GM12878 (cell line): ENCODE results near the gene CFAP53. TPM values are rescaled to one million over a fixed set of nuclear protein-coding genes. Genes with fewer than 3 reads are reported as not detected.

Experiments used
- ATAC-seq: fragments of 200-7000 bp; cut with Tn5 transposase; 3 replicates; pipeline ENCODE4 v1.9.1; 2020; ENCODE audit warnings: mild to moderate bottlenecking, moderate library complexity
- BruUV-seq: library from RNA; stranded (reverse); fragments of 400-500 nt; replicated peaks from 2 replicates; lab custom pipeline; 2021; lab: Mats Ljungman, UMichigan
- CTCF ChIA-PET: fragments of 300-600 bp; sonication (Branson Sonifier 250); formaldehyde crosslinking; extraction: SDS; loops from one replicate; lab custom pipeline; 2021; ENCODE audit warnings: inconsistent platforms; lab: Yijun Ruan, JAX
- POLR2A ChIA-PET: fragments of 350-600 bp; formaldehyde crosslinking; extraction: SDS; loops from one replicate; lab custom pipeline; 2021; ENCODE audit warnings: inconsistent platforms; lab: Charles Lee
- RAD21 ChIA-PET: fragments of 300-600 bp; sonication (Branson Sonifier 250); formaldehyde crosslinking; loops from one replicate; lab custom pipeline; 2023; ENCODE audit warnings: antibody characterized with exemption; ENCODE audit not compliant: unreplicated experiment; lab: Charles Lee
- SMC1A ChIA-PET: fragments of 300-600 bp; sonication (Branson Sonifier 250); formaldehyde crosslinking; loops from one replicate; lab custom pipeline; 2023; ENCODE audit not compliant: unreplicated experiment, uncharacterized antibody; lab: Charles Lee
- DNase-seq: peaks from one replicate; pipeline ENCODE4 v3.0.0-alpha.2; 2011; ENCODE audit warnings: low read depth, low spot score
- FAIRE-seq: peaks from 3 replicates; lab custom pipeline; 2011; peaks lifted over from hg19 to GRCh38; lab: Jason Lieb, UNC
- H2AFZ ChIP-seq: 2 replicates; pipeline ENCODE4 v1.6.0; 2011; ENCODE audit warnings: low read depth, low read length, control low read depth; ENCODE audit not compliant: control insufficient read depth
- H3K27ac ChIP-seq: 2 replicates; pipeline ENCODE4 v1.5.1; 2011; ENCODE audit warnings: control low read depth; ENCODE audit not compliant: control insufficient read depth, insufficient read depth
- H3K27me3 ChIP-seq, 2 experiments: replicated peaks in 1 of 2; 2 replicates each; pipeline versions ENCODE4 v1.6.0 to v1.6.1; 2011; ENCODE audit warnings: low read length in 1 of 2; ENCODE audit not compliant: control insufficient read depth in 2 of 2, insufficient read depth in 2 of 2
- H3K36me3 ChIP-seq, 2 experiments: 2 replicates each; pipeline ENCODE4 v1.5.1; 2011; ENCODE audit warnings: low read length in 1 of 2; ENCODE audit not compliant: control insufficient read depth in 2 of 2, insufficient read depth in 2 of 2
- H3K4me1 ChIP-seq: 2 replicates; pipeline ENCODE4 v1.6.1; 2011; ENCODE audit warnings: mild to moderate bottlenecking, low read length, moderate library complexity, mixed read lengths; ENCODE audit not compliant: control insufficient read depth, insufficient read depth
- H3K4me2 ChIP-seq: 2 replicates; pipeline ENCODE4 v1.6.0; 2011; ENCODE audit warnings: control low read depth; ENCODE audit not compliant: control insufficient read depth, insufficient read depth
- H3K4me3 ChIP-seq: fragments of 200-600 bp; sonication (generic); 2 replicates; pipeline ENCODE4 v1.5.1; 2016
- H3K79me2 ChIP-seq: 2 replicates; pipeline ENCODE4 v1.6.0; 2011; ENCODE audit warnings: low read length; ENCODE audit not compliant: control insufficient read depth, insufficient read depth
- H3K9ac ChIP-seq: 2 replicates; pipeline ENCODE4 v1.8.0; 2011; ENCODE audit warnings: low read length, control low read depth, mixed read lengths; ENCODE audit not compliant: control insufficient read depth, insufficient read depth
- H3K9me3 ChIP-seq: replicated peaks from 3 replicates; pipeline ENCODE4 v1.5.1; 2011; ENCODE audit warnings: mild to moderate bottlenecking, low read length; ENCODE audit not compliant: control insufficient read depth, insufficient read depth
- H4K20me1 ChIP-seq: 2 replicates; pipeline ENCODE4 v1.6.0; 2011; ENCODE audit not compliant: control insufficient read depth, insufficient read depth
- ATF7 ChIP-seq: fragments of 450-650 bp; IDR thresholded peaks from 2 replicates; pipeline ENCODE4 v1.6.1; 2016; ENCODE audit warnings: low read depth, mild to moderate bottlenecking
- EED ChIP-seq: sonication (generic); IDR thresholded peaks from 2 replicates; pipeline ENCODE4 v1.6.1; 2016; ENCODE audit warnings: antibody characterized with exemption, low read depth
- HDGF ChIP-seq: fragments of 450-650 bp; IDR thresholded peaks from 2 replicates; pipeline ENCODE4 v1.6.1; 2016; ENCODE audit warnings: antibody characterized with exemption
- NFXL1 ChIP-seq: fragments of 450-650 bp; IDR thresholded peaks from 2 replicates; pipeline ENCODE4 v1.6.1; 2017; ENCODE audit warnings: antibody characterized with exemption, mild to moderate bottlenecking, borderline replicate concordance
- RBBP5 ChIP-seq: fragments of 200-600 bp; sonication (generic); conservative IDR thresholded peaks from 2 replicates; pipeline ENCODE4 v1.6.1; 2016
- YY1 ChIP-seq: IDR thresholded peaks from 2 replicates; pipeline ENCODE4 v1.6.1; 2011; ENCODE audit warnings: low read depth, mild to moderate bottlenecking, low read length
- ZNF24 ChIP-seq: fragments of 450-650 bp; IDR thresholded peaks from 2 replicates; pipeline ENCODE4 v1.6.1; 2017; ENCODE audit warnings: antibody characterized with exemption, mild to moderate bottlenecking
- WGBS: methylation state at CpG from one replicate; pipeline ENCODE4 v1.1.6; 2016; ENCODE audit warnings: low lambda C conversion rate; ENCODE audit not compliant: insufficient replicate concordance, insufficient coverage; ENCODE audit errors: missing lambda C conversion rate; 5-methylcytosine and 5-hydroxymethylcytosine counted together
- in situ Hi-C: fragments of 300-500 bp; cut with MboI; formaldehyde crosslinking; loops from 9 replicates; pipeline ENCODE4 v1.14.3; 2018; ENCODE audit warnings: mixed read lengths
- intact Hi-C: fragments of 100-400 bp; cut with micrococcal nuclease; formaldehyde crosslinking; loops from one replicate; pipeline ENCODE4 v1.14.2; 2022; ENCODE audit not compliant: unreplicated experiment
- polyA plus RNA-seq, 11 experiments: library from polyadenylated mRNA; depleted of rRNA in 4 of 11; unstranded in 6 of 11; stranded (reverse) in 5 of 11; fragments of >200 nt; fragmentation: Nextera tagmentation in 4 of 11; fragmentation: Illumina TruSeq in 1 of 11; extraction: Ambion mirVana in 4 of 11; extraction: Trizol in 1 of 11; gene quantifications; 1 replicate in 1 of 11; 2 replicates in 10 of 11; pipeline versions ENCODE4 v1.2.1 to v1.2.3, GENCODE V29; 2011 to 2016; ENCODE audit warnings: inconsistent platforms in 2 of 11, missing spikeins in 2 of 11, low read depth in 1 of 11
- total RNA-seq, 4 experiments: library from RNA; depleted of rRNA in 3 of 4; stranded (reverse); fragments of >200 nt in 3 of 4; fragmentation: Illumina TruSeq in 1 of 4; extraction: Trizol in 1 of 4; gene quantifications; 2 replicates each; pipeline versions ENCODE4 v1.2.1 to v1.2.3, GENCODE V29; 2013 to 2021
- TF ChIP-seq, protein P1 (sequence below): IDR thresholded peaks from 2 replicates; pipeline ENCODE4 v1.6.1; 2011; ENCODE audit warnings: borderline replicate concordance, low read depth, mild to moderate bottlenecking, moderate library complexity, low read length; ENCODE audit not compliant: insufficient read depth, poor library complexity, severe bottlenecking
- TF ChIP-seq, protein P2 (sequence below): IDR thresholded peaks from 2 replicates; pipeline ENCODE4 v1.6.1; 2011; ENCODE audit warnings: borderline replicate concordance, low read depth, mild to moderate bottlenecking, moderate library complexity, mixed read lengths, low read length; ENCODE audit not compliant: insufficient read depth; ENCODE audit errors: extremely low read length

The CFAP53 gene
- total and polyA plus RNA-seq, 10 of the 15 experiments (the other 5 are each of a cell fraction or from before 2014, with no cell fraction given), result 0.05 to 0.31 (median 0.12) TPM; not detected in 1

DNA sequence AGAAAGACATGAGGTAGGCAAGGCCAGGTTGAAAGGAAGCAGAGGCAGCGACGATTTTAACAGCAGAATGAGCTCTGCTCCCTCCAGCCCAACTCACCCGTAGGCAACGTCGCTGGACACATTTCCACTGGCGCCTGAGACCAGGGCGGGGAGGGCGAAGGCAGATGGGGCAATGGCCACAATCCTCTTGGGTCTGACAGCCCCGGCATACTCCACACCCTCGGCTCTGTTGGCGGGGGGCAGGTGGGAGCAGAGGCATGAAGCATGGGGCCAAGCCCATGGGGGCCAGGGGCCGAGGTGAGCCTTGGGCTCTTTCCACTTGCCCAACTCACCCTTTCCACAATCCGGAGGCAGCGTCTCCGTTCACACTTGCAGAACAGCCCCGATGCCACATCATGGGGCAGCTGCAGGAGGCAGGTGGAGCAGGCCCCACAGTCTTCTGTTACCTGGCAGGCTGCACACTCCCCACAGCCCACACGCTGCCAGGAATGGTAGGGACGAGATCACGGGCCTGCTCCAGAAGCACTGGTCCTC lies 9.3 kb upstream of the CFAP53 start:
- peaks cover 4% of the 10 kb centered on the region for H3K4me1 ChIP-seq
- in situ Hi-C loops (loop anchor here (25.0 kb wide), 2 partner anchors 1338 to 1463 kb away; no protein-coding TSS in a partner anchor), intact Hi-C loops (no loop called here)
- H2AFZ ChIP-seq, result no peak overlapping the region
- H4K20me1 ChIP-seq, result no peaks in the 10 kb centered on the region
- no peak overlapping the region for H3K27ac ChIP-seq
- ATAC-seq (no peak), DNase-seq (no peak), FAIRE-seq (no peak)
- CTCF ChIA-PET, result no interaction called here
- RAD21 ChIA-PET, result no interaction called here
- no peak overlapping the region for H3K4me3 ChIP-seq
- WGBS, result 98% methylated on average over 17 of the region's 19 CpGs
- no TSS peak for BruUV-seq
- TF ChIP-seq ATF7, result no peak
- no peak for TF ChIP-seq EED
- no peak for TF ChIP-seq YY1
- TF ChIP-seq NFXL1, result no peak
- TF ChIP-seq, protein P1, sequence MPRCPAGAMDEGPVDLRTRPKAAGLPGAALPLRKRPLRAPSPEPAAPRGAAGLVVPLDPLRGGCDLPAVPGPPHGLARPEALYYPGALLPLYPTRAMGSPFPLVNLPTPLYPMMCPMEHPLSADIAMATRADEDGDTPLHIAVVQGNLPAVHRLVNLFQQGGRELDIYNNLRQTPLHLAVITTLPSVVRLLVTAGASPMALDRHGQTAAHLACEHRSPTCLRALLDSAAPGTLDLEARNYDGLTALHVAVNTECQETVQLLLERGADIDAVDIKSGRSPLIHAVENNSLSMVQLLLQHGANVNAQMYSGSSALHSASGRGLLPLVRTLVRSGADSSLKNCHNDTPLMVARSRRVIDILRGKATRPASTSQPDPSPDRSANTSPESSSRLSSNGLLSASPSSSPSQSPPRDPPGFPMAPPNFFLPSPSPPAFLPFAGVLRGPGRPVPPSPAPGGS, result no peak
- no peak for TF ChIP-seq HDGF
- TF ChIP-seq, protein P2, sequence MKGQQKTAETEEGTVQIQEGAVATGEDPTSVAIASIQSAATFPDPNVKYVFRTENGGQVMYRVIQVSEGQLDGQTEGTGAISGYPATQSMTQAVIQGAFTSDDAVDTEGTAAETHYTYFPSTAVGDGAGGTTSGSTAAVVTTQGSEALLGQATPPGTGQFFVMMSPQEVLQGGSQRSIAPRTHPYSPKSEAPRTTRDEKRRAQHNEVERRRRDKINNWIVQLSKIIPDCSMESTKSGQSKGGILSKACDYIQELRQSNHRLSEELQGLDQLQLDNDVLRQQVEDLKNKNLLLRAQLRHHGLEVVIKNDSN, result no peak
- TF ChIP-seq RBBP5, result no peak
- no peak for TF ChIP-seq ZNF24
- peaks cover 44 to 73% of the 10 kb centered on the region in 2 experiments for H3K36me3 ChIP-seq
- peaks cover 27% of the 10 kb centered on the region for H3K79me2 ChIP-seq
- no peaks in the 10 kb centered on the region for H3K27me3 ChIP-seq
- no peak overlapping the region for H3K9ac ChIP-seq
- POLR2A ChIA-PET, result no interaction called here
- no peaks in the 10 kb centered on the region for H3K9me3 ChIP-seq
- SMC1A ChIA-PET, result no interaction called here
- H3K4me2 ChIP-seq, result no peak overlapping the region
